ENCODE results near the gene SLC8A1. TPM values are rescaled to one million over a fixed set of nuclear protein-coding genes. Genes with fewer than 3 reads are reported as not detected.

SLC8A1 gene
- total and polyA plus RNA-seq, 3 donors from 2014 or later: 1.4 to 3.6 (median 3.2) TPM

- Histone ChIP-seq H3K4me1 (peaks cover 4% of the 10 kb centered on the region), H3K36me3 (ENCODE audit: low read depth, missing control alignments) (no peaks in the 10 kb centered on the region), H3K4me3 (no peak overlapping the region), H3K27me3 (no peaks in the 10 kb centered on the region), H3K27ac (no peak overlapping the region), H3K9me3 (no peaks in the 10 kb centered on the region)
- TF ChIP-seq POLR2A (IDR thresholded peaks at IDR 0.05) (no peak), CTCF (IDR thresholded peaks at IDR 0.05) (no peak)
- intact Hi-C loops (cut with DNase I; ENCODE audit: low total_unique reads): no loop called here
- WGBS, 2 donors: 88 to 96% methylated on average over 4 of the region's 4 CpGs
- DNase-seq: no peak
Measured at GRCh38 chr2:40404517-40404916, 47.4 kb downstream of the SLC8A1 start.

- intact Hi-C loops (cut with DNase I; ENCODE audit: low total_unique reads): no loop called here
- no peak overlapping the region for H3K27ac ChIP-seq
- no peak for DNase-seq
Measured at GRCh38 chr2:40403233-40403836, 48.6 kb downstream of the SLC8A1 start.

GRCh38 chr2:40401896-40402295 lies 50.0 kb downstream of the SLC8A1 start:
- H3K27me3 ChIP-seq: no peaks in the 10 kb centered on the region
- no peaks in the 10 kb centered on the region for H3K36me3 ChIP-seq (ENCODE audit: low read depth, missing control alignments)
- intact Hi-C loops (cut with DNase I; ENCODE audit: low total_unique reads): no loop called here
- no peak overlapping the region for H3K4me3 ChIP-seq
- H3K9me3 ChIP-seq: no peaks in the 10 kb centered on the region
- H3K4me1 ChIP-seq: peaks cover 4% of the 10 kb centered on the region
- H3K27ac ChIP-seq: no peak overlapping the region
- no peak for TF ChIP-seq POLR2A (IDR thresholded peaks at IDR 0.05)
- 95 to 97% methylated on average over 3 of the region's 3 CpGs for WGBS, 2 donors
- DNase-seq: no peak

More at GRCh38 chr2:40403233-40403836, 48.6 kb downstream of the SLC8A1 start:
- H3K9me3 ChIP-seq: no peaks in the 10 kb centered on the region
- H3K4me3 ChIP-seq: no peak overlapping the region
- H3K27me3 ChIP-seq: no peaks in the 10 kb centered on the region
- 87 to 93% methylated on average over 4 of the region's 4 CpGs for WGBS, 2 donors
- TF ChIP-seq CTCF (IDR thresholded peaks at IDR 0.05) (no peak), POLR2A (IDR thresholded peaks at IDR 0.05) (no peak)
- H3K36me3 ChIP-seq (ENCODE audit: low read depth, missing control alignments): no peaks in the 10 kb centered on the region
- H3K4me1 ChIP-seq: peaks cover 4% of the 10 kb centered on the region

- no peak overlapping the region for H3K4me3 ChIP-seq
- no peaks in the 10 kb centered on the region for H3K36me3 ChIP-seq (ENCODE audit: low read depth, missing control alignments)
- DNase-seq: no peak
- intact Hi-C loops (cut with DNase I; ENCODE audit: low total_unique reads): no loop called here
- no peaks in the 10 kb centered on the region for H3K27me3 ChIP-seq
- 26 to 35% methylated on average over 3 of the region's 3 CpGs for WGBS, 2 donors
- no peaks in the 10 kb centered on the region for H3K9me3 ChIP-seq
- TF ChIP-seq CTCF (IDR thresholded peaks at IDR 0.05): no peak
- no peak for TF ChIP-seq POLR2A (IDR thresholded peaks at IDR 0.05)
- no peak overlapping the region for H3K27ac ChIP-seq
- peaks cover 4% of the 10 kb centered on the region for H3K4me1 ChIP-seq
Measured at GRCh38 chr2:40400336-40400953, 51.4 kb downstream of the SLC8A1 start.

GRCh38 chr2:40397765-40398164 lies 54.1 kb downstream of the SLC8A1 start:
- Histone ChIP-seq H3K4me3 (no peak overlapping the region), H3K9me3 (no peaks in the 10 kb centered on the region), H3K4me1 (peaks cover 4% of the 10 kb centered on the region), H3K27me3 (no peaks in the 10 kb centered on the region), H3K27ac (no peak overlapping the region), H3K36me3 (ENCODE audit: low read depth, missing control alignments) (no peaks in the 10 kb centered on the region)
- no peak for DNase-seq
- intact Hi-C loops (cut with DNase I; ENCODE audit: low total_unique reads): no loop called here
- WGBS, 2 donors: 89 to 93% methylated on average over 1 of the region's 1 CpG
- TF ChIP-seq CTCF (IDR thresholded peaks at IDR 0.05) (no peak), POLR2A (IDR thresholded peaks at IDR 0.05) (no peak)

Data from testis (tissue), 3 donors.